Mesendoderm (in vitro differentiated cells): Measurements from ENCODE around the gene FHAD1.

ENCODE experiments used
- DNase-seq: peaks from one replicate; pipeline ENCODE4 v3.0.0; 2013
- H2AK5ac ChIP-seq: 2 replicates; pipeline ENCODE4 v1.6.1; 2013; ENCODE audit warnings: low read length, inconsistent platforms
- H2BK120ac ChIP-seq: 2 replicates; pipeline ENCODE4 v1.6.1; 2013; ENCODE audit warnings: low read depth, mild to moderate bottlenecking, low read length, moderate library complexity, mixed read lengths
- H2BK15ac ChIP-seq: replicated peaks from 2 replicates; pipeline ENCODE4 v1.6.1; 2013; ENCODE audit warnings: low read depth, mild to moderate bottlenecking, moderate library complexity
- H2BK5ac ChIP-seq: 2 replicates; pipeline ENCODE4 v1.6.1; 2013; ENCODE audit warnings: low read length, inconsistent platforms
- H3K18ac ChIP-seq: 2 replicates; pipeline ENCODE4 v1.6.1; 2013; ENCODE audit warnings: mild to moderate bottlenecking, low read length, mixed read lengths
- H3K23ac ChIP-seq: one replicate; pipeline ENCODE4 v1.6.1; 2013; ENCODE audit warnings: low read length
- H3K27ac ChIP-seq: 2 replicates; pipeline ENCODE4 v1.5.1; 2013; ENCODE audit warnings: low read depth, mild to moderate bottlenecking, inconsistent platforms, low read length, moderate library complexity
- H3K27me3 ChIP-seq: 2 replicates; pipeline ENCODE4 v1.6.1; 2013; ENCODE audit warnings: low read length, control low read depth, mild to moderate bottlenecking, inconsistent platforms; ENCODE audit not compliant: insufficient read depth, poor library complexity
- H3K36me3 ChIP-seq: 2 replicates; pipeline ENCODE4 v1.6.1; 2013; ENCODE audit warnings: low read length, inconsistent platforms; ENCODE audit not compliant: control insufficient read depth, insufficient read depth
- H3K4ac ChIP-seq: one replicate; pipeline ENCODE4 v1.6.1; 2013; ENCODE audit warnings: low read depth, mild to moderate bottlenecking, low read length, moderate library complexity
- H3K4me1 ChIP-seq: 2 replicates; pipeline ENCODE4 v1.6.1; 2013; ENCODE audit warnings: low read depth, low read length, inconsistent platforms; ENCODE audit not compliant: control insufficient read depth
- H3K4me2 ChIP-seq: 2 replicates; pipeline ENCODE4 v1.6.1; 2013; ENCODE audit warnings: low read length
- H3K4me3 ChIP-seq: 2 replicates; pipeline ENCODE4 v1.5.1; 2013; ENCODE audit warnings: mild to moderate bottlenecking, low read length
- H3K56ac ChIP-seq: one replicate; pipeline ENCODE4 v1.6.1; 2013; ENCODE audit warnings: low read length
- H3K79me1 ChIP-seq: 2 replicates; pipeline ENCODE4 v1.6.1; 2013; ENCODE audit warnings: low read length, inconsistent platforms
- H3K79me2 ChIP-seq: 2 replicates; pipeline ENCODE4 v1.6.1; 2013; ENCODE audit warnings: mild to moderate bottlenecking, low read length; ENCODE audit not compliant: control insufficient read depth, insufficient read depth
- H3K9ac ChIP-seq: 2 replicates; pipeline ENCODE4 v1.6.1; 2013; ENCODE audit warnings: low read length, inconsistent platforms
- H4K5ac ChIP-seq: one replicate; pipeline ENCODE4 v1.6.1; 2013; ENCODE audit warnings: low read length
- H4K8ac ChIP-seq: one replicate; pipeline ENCODE4 v1.6.1; 2013; ENCODE audit warnings: low read depth, mild to moderate bottlenecking, control low read depth, low read length, moderate library complexity
- WGBS: extraction: QIAGEN DNeasy Blood & Tissue Kit; methylation state at CpG from one replicate; pipeline ENCODE4 v1.1.7; 2013; ENCODE audit warnings: low lambda C conversion rate, missing lambda C conversion rate; ENCODE audit not compliant: insufficient coverage; ENCODE audit errors: extremely low coverage; 5-methylcytosine and 5-hydroxymethylcytosine counted together

The FHAD1 gene

GRCh38 chr1:15204931-15205330 is 42.1 kb upstream of the FHAD1 start:
- H4K5ac ChIP-seq, result no peak overlapping the region
- H3K4me2 ChIP-seq, result no peak overlapping the region
- no peak overlapping the region for H2AK5ac ChIP-seq
- no peak overlapping the region for H3K9ac ChIP-seq
- no peaks in the 10 kb centered on the region for H3K36me3 ChIP-seq
- H3K18ac ChIP-seq, result no peak overlapping the region
- DNase-seq, result no peak
- no CpG with 5 or more reads among the region's 7 CpGs for WGBS
- no peak overlapping the region for H3K23ac ChIP-seq
- no peak overlapping the region for H3K4ac ChIP-seq
- no peak overlapping the region for H3K27ac ChIP-seq
- H3K79me1 ChIP-seq, result no peaks in the 10 kb centered on the region
- no peak overlapping the region for H2BK5ac ChIP-seq
- H3K56ac ChIP-seq, result no peak overlapping the region
- no peak overlapping the region for H3K4me3 ChIP-seq
- no peak overlapping the region for H2BK120ac ChIP-seq
- H3K79me2 ChIP-seq, result no peaks in the 10 kb centered on the region
- no peaks in the 10 kb centered on the region for H3K27me3 ChIP-seq
- H4K8ac ChIP-seq, result no peak overlapping the region
- H3K4me1 ChIP-seq, result peaks cover 8% of the 10 kb centered on the region
- H2BK15ac ChIP-seq, result no peak overlapping the region

- Histone ChIP-seq H2BK15ac (no peak overlapping the region), H3K4ac (no peak overlapping the region), H3K23ac (no peak overlapping the region), H3K27ac (no peak overlapping the region), H3K18ac (no peak overlapping the region), H3K4me3 (no peak overlapping the region), H4K8ac (no peak overlapping the region), H3K27me3 (no peaks in the 10 kb centered on the region), H3K56ac (no peak overlapping the region), H4K5ac (no peak overlapping the region), H3K4me2 (no peak overlapping the region), H3K79me2 (no peaks in the 10 kb centered on the region), H2AK5ac (no peak overlapping the region), H3K9ac (no peak overlapping the region), H3K79me1 (no peaks in the 10 kb centered on the region), H2BK120ac (no peak overlapping the region), H2BK5ac (no peak overlapping the region), H3K4me1 (peaks cover 8% of the 10 kb centered on the region), H3K36me3 (no peaks in the 10 kb centered on the region)
- DNase-seq, result no peak
- WGBS, result no CpG with 5 or more reads among the region's 12 CpGs
Observed at GRCh38 chr1:15205586-15206346, 41.3 kb upstream of the FHAD1 start.

- no peak overlapping the region for H3K56ac ChIP-seq
- H3K23ac ChIP-seq, result no peak overlapping the region
- no peak overlapping the region for H2BK5ac ChIP-seq
- no peak overlapping the region for H3K27ac ChIP-seq
- no peak overlapping the region for H2AK5ac ChIP-seq
- H3K18ac ChIP-seq, result no peak overlapping the region
- H3K79me2 ChIP-seq, result no peaks in the 10 kb centered on the region
- H2BK15ac ChIP-seq, result no peak overlapping the region
- H3K4me3 ChIP-seq, result no peak overlapping the region
- H2BK120ac ChIP-seq, result no peak overlapping the region
- no CpG with 5 or more reads among the region's 8 CpGs for WGBS
- H3K4me2 ChIP-seq, result no peak overlapping the region
- DNase-seq, result no peak
- no peaks in the 10 kb centered on the region for H3K79me1 ChIP-seq
- H3K4me1 ChIP-seq, result peaks cover 8% of the 10 kb centered on the region
- no peak overlapping the region for H3K4ac ChIP-seq
- no peaks in the 10 kb centered on the region for H3K27me3 ChIP-seq
- no peak overlapping the region for H4K5ac ChIP-seq
- no peaks in the 10 kb centered on the region for H3K36me3 ChIP-seq
- no peak overlapping the region for H4K8ac ChIP-seq
- no peak overlapping the region for H3K9ac ChIP-seq
Observed at GRCh38 chr1:15206418-15207030, 40.5 kb upstream of the FHAD1 start.

GRCh38 chr1:15207031-15207828 is 39.8 kb upstream of the FHAD1 start:
- no peaks in the 10 kb centered on the region for H3K79me2 ChIP-seq
- no peak overlapping the region for H2AK5ac ChIP-seq
- H3K27ac ChIP-seq, result no peak overlapping the region
- no peak overlapping the region for H3K56ac ChIP-seq
- no peaks in the 10 kb centered on the region for H3K79me1 ChIP-seq
- peaks cover 8% of the 10 kb centered on the region for H3K4me1 ChIP-seq
- no peaks in the 10 kb centered on the region for H3K36me3 ChIP-seq
- no peak overlapping the region for H3K23ac ChIP-seq
- H2BK15ac ChIP-seq, result no peak overlapping the region
- WGBS, result no CpG with 5 or more reads among the region's 25 CpGs
- H3K4me3 ChIP-seq, result no peak overlapping the region
- H3K9ac ChIP-seq, result no peak overlapping the region
- H3K4me2 ChIP-seq, result no peak overlapping the region
- H3K18ac ChIP-seq, result no peak overlapping the region
- H3K27me3 ChIP-seq, result no peaks in the 10 kb centered on the region
- no peak for DNase-seq
- no peak overlapping the region for H2BK5ac ChIP-seq
- H3K4ac ChIP-seq, result no peak overlapping the region
- H4K5ac ChIP-seq, result no peak overlapping the region
- H2BK120ac ChIP-seq, result no peak overlapping the region
- H4K8ac ChIP-seq, result no peak overlapping the region

- Histone ChIP-seq H3K9ac (no peak overlapping the region), H3K4me3 (no peak overlapping the region), H4K8ac (no peak overlapping the region), H4K5ac (no peak overlapping the region), H3K4ac (no peak overlapping the region), H2BK120ac (no peak overlapping the region), H3K4me2 (no peak overlapping the region), H3K79me2 (no peaks in the 10 kb centered on the region), H3K27me3 (no peaks in the 10 kb centered on the region), H3K27ac (no peak overlapping the region), H3K23ac (no peak overlapping the region), H3K18ac (no peak overlapping the region), H3K79me1 (no peaks in the 10 kb centered on the region), H3K56ac (no peak overlapping the region), H2AK5ac (no peak overlapping the region), H2BK5ac (no peak overlapping the region), H3K36me3 (no peaks in the 10 kb centered on the region), H3K4me1 (peaks cover 8% of the 10 kb centered on the region), H2BK15ac (no peak overlapping the region)
- WGBS, result no CpG with 5 or more reads among the region's 6 CpGs
- no peak for DNase-seq
Observed at GRCh38 chr1:15207829-15208429, 39.1 kb upstream of the FHAD1 start.
